ENCODE results near the gene KMT2A.
A peak's percentile ranks its signal among the peaks of the same experiment; 100 is the strongest.

Gene KMT2A

DNA sequence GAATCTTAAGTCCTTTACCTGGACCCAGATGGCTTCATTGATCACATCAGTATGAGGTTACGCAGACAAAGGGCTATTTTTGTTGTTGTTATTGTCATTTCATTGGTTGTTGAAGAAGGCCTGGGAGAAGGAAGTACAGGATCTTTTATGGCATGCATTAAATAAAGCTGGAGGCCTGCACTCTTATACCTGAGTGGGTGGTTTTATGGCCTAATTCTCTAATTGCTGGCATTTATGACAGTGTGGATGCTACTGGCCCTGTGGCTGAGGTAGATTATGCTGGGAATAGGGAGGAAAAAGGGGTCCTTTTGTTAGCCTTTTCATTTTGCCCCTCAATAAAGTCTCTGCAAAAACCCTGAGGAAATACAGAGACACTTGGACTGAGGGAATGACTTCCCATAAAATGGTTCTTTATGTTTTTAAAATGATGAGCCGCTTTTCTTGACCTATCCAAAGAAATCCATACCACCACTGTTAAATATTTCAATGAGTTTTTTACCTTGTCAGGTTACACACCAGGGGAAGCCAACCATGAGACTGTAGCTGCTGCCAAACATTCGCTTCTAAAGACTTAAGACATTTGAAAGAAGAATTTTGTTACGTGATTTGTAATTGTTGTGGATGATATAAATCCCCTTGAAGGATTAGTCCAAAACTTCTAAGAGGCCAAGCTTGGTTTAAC lies 6.8 kb downstream of the KMT2A start:
- H3K4me2 ChIP-seq (ENCODE audit: insufficient read depth, low read length) = peak overlapping the region; percentile 33; the same call in 1 of the 2 replicates
- H3K4me1 ChIP-seq (ENCODE audit: insufficient read depth, low read length) = peaks cover 45% of the 10 kb centered on the region
- peaks cover 100% of the 10 kb centered on the region for H4K20me1 ChIP-seq (ENCODE audit: insufficient read depth, low read length)
- no peaks in the 10 kb centered on the region for H3K9me3 ChIP-seq (ENCODE audit: insufficient read depth, low read length, severe bottlenecking)
- H3K9ac ChIP-seq (ENCODE audit: low read depth, low read length) = no peak overlapping the region
- no peak overlapping the region for H3K4me3 ChIP-seq (ENCODE audit: low read depth in 1 of 2, low read length in 2 of 2)
- H3K36me3 ChIP-seq (ENCODE audit: insufficient read depth, low read length) = peaks cover 66% of the 10 kb centered on the region
- H3K79me2 ChIP-seq (ENCODE audit: insufficient read depth, low read length) = peaks cover 100% of the 10 kb centered on the region
- H2AFZ ChIP-seq (ENCODE audit: low read depth, low read length) = no peak overlapping the region
- ATAC-seq (ENCODE audit: insufficient read depth, low read depth) (no peak), DNase-seq (no peak)
- no peaks in the 10 kb centered on the region for H3K27me3 ChIP-seq (ENCODE audit: insufficient read depth, low read length, poor library complexity)
- no peak overlapping the region for H3K27ac ChIP-seq (ENCODE audit: low read length)
- TF ChIP-seq, protein P1, sequence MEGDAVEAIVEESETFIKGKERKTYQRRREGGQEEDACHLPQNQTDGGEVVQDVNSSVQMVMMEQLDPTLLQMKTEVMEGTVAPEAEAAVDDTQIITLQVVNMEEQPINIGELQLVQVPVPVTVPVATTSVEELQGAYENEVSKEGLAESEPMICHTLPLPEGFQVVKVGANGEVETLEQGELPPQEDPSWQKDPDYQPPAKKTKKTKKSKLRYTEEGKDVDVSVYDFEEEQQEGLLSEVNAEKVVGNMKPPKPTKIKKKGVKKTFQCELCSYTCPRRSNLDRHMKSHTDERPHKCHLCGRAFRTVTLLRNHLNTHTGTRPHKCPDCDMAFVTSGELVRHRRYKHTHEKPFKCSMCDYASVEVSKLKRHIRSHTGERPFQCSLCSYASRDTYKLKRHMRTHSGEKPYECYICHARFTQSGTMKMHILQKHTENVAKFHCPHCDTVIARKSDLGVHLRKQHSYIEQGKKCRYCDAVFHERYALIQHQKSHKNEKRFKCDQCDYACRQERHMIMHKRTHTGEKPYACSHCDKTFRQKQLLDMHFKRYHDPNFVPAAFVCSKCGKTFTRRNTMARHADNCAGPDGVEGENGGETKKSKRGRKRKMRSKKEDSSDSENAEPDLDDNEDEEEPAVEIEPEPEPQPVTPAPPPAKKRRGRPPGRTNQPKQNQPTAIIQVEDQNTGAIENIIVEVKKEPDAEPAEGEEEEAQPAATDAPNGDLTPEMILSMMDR (IDR thresholded peaks at IDR 0.05; ENCODE audit: borderline replicate concordance, extremely low read depth, low read length, poor library complexity, severe bottlenecking) = no peak
- TF ChIP-seq EZH2 (IDR thresholded peaks at IDR 0.05; ENCODE audit: borderline replicate concordance, low read depth, low read length, severe bottlenecking) = no peak

DNA sequence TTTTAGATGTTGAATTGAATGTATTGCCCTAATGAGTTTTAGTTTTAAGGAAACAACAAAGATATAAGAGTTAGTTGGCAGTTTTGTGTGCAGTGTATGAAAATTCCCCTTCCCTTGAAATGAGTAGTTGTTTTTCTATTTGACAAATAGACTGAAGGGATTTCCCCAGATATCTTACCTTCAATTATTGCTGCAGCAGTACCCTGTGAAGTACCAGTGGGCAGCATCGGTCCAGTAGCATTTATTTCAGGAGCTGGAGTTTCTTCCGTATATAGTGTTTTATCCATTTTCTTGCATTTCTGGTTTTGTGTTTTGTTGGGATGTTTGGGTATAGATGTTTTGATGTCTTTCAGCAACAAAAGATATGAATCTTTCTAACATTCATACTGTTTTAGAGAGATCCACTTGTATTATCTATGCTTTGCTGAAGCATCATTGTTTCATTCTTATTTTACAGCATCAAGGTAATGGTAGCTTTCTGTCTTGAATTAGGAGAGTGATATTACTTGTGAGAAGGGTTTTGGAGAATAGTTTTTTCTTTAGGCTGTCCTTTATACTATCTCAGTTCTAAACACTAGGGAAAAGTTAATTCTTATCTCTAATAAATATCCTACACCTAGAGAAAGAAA lies 7.4 kb downstream of the KMT2A start:
- no peak overlapping the region for H2AFZ ChIP-seq (ENCODE audit: low read depth, low read length)
- peaks cover 71% of the 10 kb centered on the region for H3K36me3 ChIP-seq (ENCODE audit: insufficient read depth, low read length)
- H3K9ac ChIP-seq (ENCODE audit: low read depth, low read length) = no peak overlapping the region
- H3K79me2 ChIP-seq (ENCODE audit: insufficient read depth, low read length) = peaks cover 100% of the 10 kb centered on the region
- DNase-seq = no peak
- peaks cover 40% of the 10 kb centered on the region for H3K4me1 ChIP-seq (ENCODE audit: insufficient read depth, low read length)
- no peak overlapping the region for H3K4me2 ChIP-seq (ENCODE audit: insufficient read depth, low read length)
- no peak overlapping the region for H3K27ac ChIP-seq (ENCODE audit: low read length)
- H4K20me1 ChIP-seq (ENCODE audit: insufficient read depth, low read length) = peaks cover 100% of the 10 kb centered on the region
- no peak for TF ChIP-seq EZH2 (IDR thresholded peaks at IDR 0.05; ENCODE audit: borderline replicate concordance, low read depth, low read length, severe bottlenecking)
- TF ChIP-seq, protein P1 (IDR thresholded peaks at IDR 0.05; ENCODE audit: borderline replicate concordance, extremely low read depth, low read length, poor library complexity, severe bottlenecking) = no peak
- no peaks in the 10 kb centered on the region for H3K9me3 ChIP-seq (ENCODE audit: insufficient read depth, low read length, severe bottlenecking)
- H3K27me3 ChIP-seq (ENCODE audit: insufficient read depth, low read length, poor library complexity) = no peaks in the 10 kb centered on the region
- H3K4me3 ChIP-seq (ENCODE audit: low read depth in 1 of 2, low read length in 2 of 2) = no peak overlapping the region
- ATAC-seq (ENCODE audit: insufficient read depth, low read depth) = no peak

DNA sequence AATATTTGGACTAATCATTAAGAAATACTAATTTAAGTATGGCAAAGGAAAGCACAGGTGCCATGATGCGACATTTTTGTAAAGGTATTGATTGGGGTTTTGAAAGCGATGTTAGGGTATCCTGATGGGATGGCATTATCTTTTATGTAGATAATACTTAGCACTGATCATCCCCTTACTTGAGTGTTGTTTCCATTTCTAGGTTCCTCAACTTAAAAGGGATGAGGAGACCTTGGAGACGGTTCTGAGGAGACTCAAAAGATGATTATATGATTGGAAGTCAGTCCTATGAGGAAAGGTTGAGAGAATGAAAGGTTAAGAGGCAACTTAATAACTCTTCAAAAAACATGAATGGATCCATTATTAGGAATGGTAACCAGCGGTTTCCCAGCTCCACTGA lies 11.1 kb downstream of the KMT2A start:
- Histone ChIP-seq H3K9ac (ENCODE audit: low read depth, low read length) (no peak overlapping the region), H3K27ac (ENCODE audit: low read length) (no peak overlapping the region), H3K4me2 (ENCODE audit: insufficient read depth, low read length) (no peak overlapping the region), H3K4me1 (ENCODE audit: insufficient read depth, low read length) (peaks cover 8% of the 10 kb centered on the region), H3K79me2 (ENCODE audit: insufficient read depth, low read length) (peaks cover 99% of the 10 kb centered on the region), H3K36me3 (ENCODE audit: insufficient read depth, low read length) (peaks cover 67% of the 10 kb centered on the region), H2AFZ (ENCODE audit: low read depth, low read length) (no peak overlapping the region), H3K9me3 (ENCODE audit: insufficient read depth, low read length, severe bottlenecking) (no peaks in the 10 kb centered on the region), H3K4me3 (ENCODE audit: low read depth in 1 of 2, low read length in 2 of 2) (no peak overlapping the region), H3K27me3 (ENCODE audit: insufficient read depth, low read length, poor library complexity) (no peaks in the 10 kb centered on the region), H4K20me1 (ENCODE audit: insufficient read depth, low read length) (peaks cover 89% of the 10 kb centered on the region)
- no peak for TF ChIP-seq EZH2 (IDR thresholded peaks at IDR 0.05; ENCODE audit: borderline replicate concordance, low read depth, low read length, severe bottlenecking)
- TF ChIP-seq, protein P1 (IDR thresholded peaks at IDR 0.05; ENCODE audit: borderline replicate concordance, extremely low read depth, low read length, poor library complexity, severe bottlenecking) = no peak
- DNase-seq (no peak), ATAC-seq (ENCODE audit: insufficient read depth, low read depth) (no peak)

Data from DND-41 (cell line).